Stimulated activated CD8-positive, alpha-beta memory T cell treated with anti-CD3 and anti-CD28 coated beads, Interleukin-12 subunit alpha, Interleukin-12 subunit beta, amount 100 ng/mL, for 1 hour (primary cell): ENCODE results near the gene B3GALNT2.

Experiments
- DNase-seq: peaks from one replicate; pipeline ENCODE4 v3.0.0-alpha.2; 2020; ENCODE audit warnings: low read depth

The B3GALNT2 gene

GRCh38 chr1:235409042-235409820 lies 95.0 kb downstream of the B3GALNT2 start:
- DNase-seq: no peak

DNA sequence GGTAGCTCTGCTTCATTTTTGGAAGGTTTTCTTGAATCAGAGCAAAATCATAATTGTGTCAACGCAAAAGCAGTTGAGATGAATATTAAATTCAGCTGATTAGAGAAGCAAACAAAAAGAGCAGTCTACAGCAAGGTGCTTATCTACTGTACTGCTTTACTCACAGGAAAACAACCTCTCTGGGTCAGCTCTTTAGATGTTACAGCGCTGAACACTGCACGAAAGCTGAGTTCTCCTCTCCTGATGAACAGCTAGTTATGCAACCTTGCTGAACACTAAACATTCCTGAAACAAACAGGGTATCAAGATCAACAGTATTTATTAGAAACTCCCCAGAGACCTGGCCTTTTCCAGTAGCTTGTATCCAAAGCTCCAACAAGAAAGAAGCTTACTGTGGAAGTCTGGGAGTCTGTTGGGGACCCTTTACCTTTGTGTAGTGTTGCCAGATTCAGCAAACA lies 95.7 kb downstream of the B3GALNT2 start:
- DNase-seq: no peak

DNA sequence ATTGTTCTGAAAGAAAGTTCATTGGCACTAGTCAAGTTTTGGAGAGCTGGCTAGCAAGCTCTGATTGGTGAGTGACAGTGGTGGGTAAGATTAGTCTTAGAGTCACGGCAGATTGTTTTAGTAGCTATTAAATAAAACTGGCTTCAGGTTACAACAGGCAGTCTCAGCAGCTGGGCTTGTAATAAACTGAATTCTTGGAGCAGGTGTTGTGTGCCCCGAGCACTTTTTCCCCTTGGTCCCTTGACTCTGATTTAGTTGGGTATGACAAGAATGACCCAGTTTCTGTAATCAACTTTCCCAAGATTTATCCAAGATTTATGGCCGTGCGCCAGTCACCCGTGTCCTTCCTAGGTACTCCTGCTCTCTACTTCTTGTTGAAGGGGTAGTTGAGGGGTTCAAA lies 96.8 kb downstream of the B3GALNT2 start:
- DNase-seq: no peak

- DNase-seq: no peak
These were observed 100.1 kb downstream of the B3GALNT2 start for GRCh38 chr1:235404190-235404589.

DNA sequence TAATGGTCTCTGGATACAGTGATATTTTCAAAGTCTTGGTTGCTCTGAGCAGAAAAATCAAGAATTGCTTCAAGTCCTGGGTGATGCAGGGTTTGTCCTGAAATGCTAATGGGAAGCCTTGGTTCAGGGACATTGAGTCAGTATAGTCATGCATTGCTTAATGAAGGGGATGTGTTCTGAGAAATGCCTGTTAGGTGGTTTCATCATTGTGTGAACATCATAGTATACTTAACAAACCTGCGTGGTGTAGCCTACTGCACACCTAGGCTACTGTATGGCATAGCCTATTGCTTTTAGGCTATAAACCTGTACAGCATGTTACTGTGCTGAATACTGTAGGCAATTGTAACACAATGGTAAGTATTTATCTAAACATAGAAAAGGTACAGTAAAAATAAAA lies 100.7 kb downstream of the B3GALNT2 start:
- no peak for DNase-seq

GRCh38 chr1:235402457-235403200 lies 101.6 kb downstream of the B3GALNT2 start:
- no peak for DNase-seq

DNA sequence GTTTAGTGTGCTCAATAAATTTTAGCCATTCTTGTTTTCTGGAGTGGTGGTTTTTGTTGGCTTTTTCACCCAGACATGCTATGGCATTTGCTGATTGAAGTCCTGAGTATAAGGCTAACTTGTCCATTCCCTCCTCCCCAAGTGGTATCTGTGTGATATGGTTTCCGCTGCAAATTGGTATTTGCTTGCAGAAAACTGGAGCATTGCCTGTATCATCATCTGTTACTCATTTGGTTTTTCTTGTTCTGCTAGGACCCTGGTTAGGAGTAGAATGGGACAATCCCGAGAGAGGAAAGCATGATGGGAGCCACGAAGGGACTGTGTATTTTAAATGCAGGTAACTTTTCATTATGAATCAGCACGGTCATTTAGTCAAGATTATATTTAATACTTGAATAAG lies 103.0 kb downstream of the B3GALNT2 start:
- no peak for DNase-seq
